ENCODE results near the gene CATSPER3. TPM values are rescaled to one million over a fixed set of nuclear protein-coding genes. Genes with fewer than 3 reads are reported as not detected.

Gene CATSPER3
- total and polyA plus RNA-seq, 2 donors from 2014 or later = 1.4 TPM

GRCh38 chr5:134964359-134965270 is 3.1 kb upstream of the CATSPER3 start:
- intact Hi-C loops (cut with DNase I) = no loop called here
- FAIRE-seq (no peak), DNase-seq (no peak)
- no peak for TF ChIP-seq CTCF (IDR thresholded peaks at IDR 0.05; ENCODE audit: borderline replicate concordance, extremely low read depth, insufficient read depth)
- Histone ChIP-seq H3K36me3 (ENCODE audit: control insufficient read depth in 2 of 3, insufficient read depth in 3 of 3, low read length in 3 of 3) (peaks cover 0 to 14% (median 3%) of the 10 kb centered on the region in 3 donors), H3K9ac (ENCODE audit: low read length in 3 of 3) (no peak overlapping the region), H3K27ac (ENCODE audit: low read depth in 2 of 2, low read length in 2 of 2) (no peak overlapping the region), H3K27me3 (ENCODE audit: control insufficient read depth, insufficient read depth, low read length) (no peaks in the 10 kb centered on the region), H3K4me3 (ENCODE audit: low read length in 3 of 3) (no peak overlapping the region), H3K4me1 (ENCODE audit: control insufficient read depth in 2 of 3, insufficient read depth in 2 of 3, low read depth in 1 of 3, low read length in 3 of 3) (no peaks in the 10 kb centered on the region), H3K9me3 (ENCODE audit: control insufficient read depth in 2 of 3, insufficient read depth in 1 of 3, low read length in 3 of 3) (no peaks in the 10 kb centered on the region)

- DNase-seq (no peak), FAIRE-seq (no peak)
- no peaks in the 10 kb centered on the region for H3K27me3 ChIP-seq (ENCODE audit: control insufficient read depth, insufficient read depth, low read length)
- no peaks in the 10 kb centered on the region for H3K9me3 ChIP-seq (ENCODE audit: control insufficient read depth in 2 of 3, insufficient read depth in 1 of 3, low read length in 3 of 3)
- H3K9ac ChIP-seq (ENCODE audit: low read length in 3 of 3) = no peak overlapping the region
- H3K4me3 ChIP-seq (ENCODE audit: low read length in 3 of 3) = no peak overlapping the region
- H3K27ac ChIP-seq (ENCODE audit: low read depth in 2 of 2, low read length in 2 of 2) = no peak overlapping the region
- H3K4me1 ChIP-seq (ENCODE audit: control insufficient read depth in 2 of 3, insufficient read depth in 2 of 3, low read depth in 1 of 3, low read length in 3 of 3) = no peaks in the 10 kb centered on the region
- peaks cover 0 to 14% (median 3%) of the 10 kb centered on the region in 3 donors for H3K36me3 ChIP-seq (ENCODE audit: control insufficient read depth in 2 of 3, insufficient read depth in 3 of 3, low read length in 3 of 3)
- no peak for TF ChIP-seq CTCF (IDR thresholded peaks at IDR 0.05; ENCODE audit: borderline replicate concordance, extremely low read depth, insufficient read depth)
- intact Hi-C loops (cut with DNase I) = no loop called here
Measured at GRCh38 chr5:134965271-134965825, 2.4 kb upstream of the CATSPER3 start.

GRCh38 chr5:134968055-134968454 is 348 bp downstream of the CATSPER3 start:
- H3K9me3 ChIP-seq (ENCODE audit: control insufficient read depth in 2 of 3, insufficient read depth in 1 of 3, low read length in 3 of 3) = no peaks in the 10 kb centered on the region
- DNase-seq = no peak
- H3K27me3 ChIP-seq (ENCODE audit: control insufficient read depth, insufficient read depth, low read length) = no peaks in the 10 kb centered on the region
- no peak overlapping the region for H3K27ac ChIP-seq (ENCODE audit: low read depth in 2 of 2, low read length in 2 of 2)
- intact Hi-C loops (cut with DNase I) = no loop called here
- no peak for TF ChIP-seq CTCF (IDR thresholded peaks at IDR 0.05; ENCODE audit: borderline replicate concordance, extremely low read depth, insufficient read depth)
- H3K4me3 ChIP-seq (ENCODE audit: low read length in 3 of 3) = no peak overlapping the region
- FAIRE-seq = no peak
- peaks cover 0 to 6% (median 2%) of the 10 kb centered on the region in 3 donors for H3K36me3 ChIP-seq (ENCODE audit: control insufficient read depth in 2 of 3, insufficient read depth in 3 of 3, low read length in 3 of 3)
- H3K4me1 ChIP-seq (ENCODE audit: control insufficient read depth in 2 of 3, insufficient read depth in 2 of 3, low read depth in 1 of 3, low read length in 3 of 3) = no peaks in the 10 kb centered on the region
- no peak overlapping the region for H3K9ac ChIP-seq (ENCODE audit: low read length in 3 of 3)
